Kidney (tissue), 14 donors: Measurements from ENCODE around the gene SYNC. TPM values are rescaled to one million over a fixed set of nuclear protein-coding genes. Genes with fewer than 3 reads are reported as not detected.

Source experiments
- DNase-seq, 5 donors: peaks; one replicate each; pipeline ENCODE4 v3.0.0-alpha.2; 2013 to 2020
- FAIRE-seq: peaks from 2 replicates; lab custom pipeline; 2012; peaks lifted over from hg19 to GRCh38; lab: Jason Lieb, UNC
- H3K27ac ChIP-seq, 2 donors: one replicate each; pipeline ENCODE4 v1.7.0; 2013; ENCODE audit warnings: low read depth in 2 of 2, low read length in 2 of 2, inconsistent platforms in 1 of 2
- H3K27me3 ChIP-seq: one replicate; pipeline ENCODE4 v1.7.1; 2013; ENCODE audit warnings: low read length, inconsistent platforms; ENCODE audit not compliant: control insufficient read depth, insufficient read depth
- H3K36me3 ChIP-seq, 3 donors: one replicate each; pipeline versions ENCODE4 v1.7.0 to v1.7.1; 2013; ENCODE audit warnings: low read length in 3 of 3, control low read depth in 1 of 3, inconsistent platforms in 1 of 3; ENCODE audit not compliant: insufficient read depth in 3 of 3, control insufficient read depth in 2 of 3
- H3K4me1 ChIP-seq, 3 donors: one replicate each; pipeline versions ENCODE4 v1.7.0 to v1.7.1; 2013; ENCODE audit warnings: low read length in 3 of 3, inconsistent platforms in 1 of 3, low read depth in 1 of 3; ENCODE audit not compliant: control insufficient read depth in 2 of 3, insufficient read depth in 2 of 3
- H3K4me3 ChIP-seq, 3 donors: one replicate each; pipeline versions ENCODE4 v1.7.0 to v1.8.1; 2013; ENCODE audit warnings: low read length in 3 of 3, control low read depth in 1 of 3, inconsistent platforms in 1 of 3
- H3K9ac ChIP-seq, 3 donors: one replicate each; pipeline versions ENCODE4 v1.7.0 to v1.7.1; 2013; ENCODE audit warnings: low read length in 3 of 3, control low read depth in 1 of 3, inconsistent platforms in 1 of 3
- H3K9me3 ChIP-seq, 3 donors: one replicate each; pipeline versions ENCODE4 v1.7.0 to v1.7.1; 2013; ENCODE audit warnings: low read length in 3 of 3, control low read depth in 1 of 3, inconsistent platforms in 1 of 3; ENCODE audit not compliant: control insufficient read depth in 2 of 3, insufficient read depth in 1 of 3
- intact Hi-C: fragments of 100-400 bp; cut with DNase I; formaldehyde crosslinking; loops from one replicate; pipeline ENCODE4 v1.11.1; 2022
- polyA plus RNA-seq: library from polyadenylated mRNA; stranded (reverse); fragments of 350-450 nt; fragmentation: Illumina TruSeq; extraction: RNeasy Lipid Tissue Mini Kit (QIAGEN cat#74804); gene quantifications from one replicate; pipeline ENCODE4 v1.2.3, GENCODE V29; 2014; ENCODE audit warnings: low read depth, low replicate concordance; ENCODE audit not compliant: insufficient read depth
- total RNA-seq: library from RNA; stranded (reverse); fragmentation: NEBNext Ultra II Directional; extraction: Animal tissue kit (Norgen Biotek cat#: 25700); gene quantifications from one replicate; pipeline ENCODE4 v1.2.1, GENCODE V29; 2021
- TF ChIP-seq, protein P1 (sequence below): IDR thresholded peaks from 3 replicates; pipeline ENCODE4 v1.5.1; 2012; ENCODE audit warnings: mild to moderate bottlenecking, moderate library complexity, borderline replicate concordance; ENCODE audit not compliant: insufficient read depth; ENCODE audit errors: extremely low read depth
- donor health status: control.
- donor health status: control.
- donor health status: control.
- donor health status: control.
- donor health status: control.
- donor health status: DM: yes; HTN: yes; CAD: no.
- donor health status: Normal renal cell carcinoma (clear cell type).

Gene SYNC
- total and polyA plus RNA-seq, 2 donors from 2014 or later, result 1.4 to 5.5 TPM

DNA sequence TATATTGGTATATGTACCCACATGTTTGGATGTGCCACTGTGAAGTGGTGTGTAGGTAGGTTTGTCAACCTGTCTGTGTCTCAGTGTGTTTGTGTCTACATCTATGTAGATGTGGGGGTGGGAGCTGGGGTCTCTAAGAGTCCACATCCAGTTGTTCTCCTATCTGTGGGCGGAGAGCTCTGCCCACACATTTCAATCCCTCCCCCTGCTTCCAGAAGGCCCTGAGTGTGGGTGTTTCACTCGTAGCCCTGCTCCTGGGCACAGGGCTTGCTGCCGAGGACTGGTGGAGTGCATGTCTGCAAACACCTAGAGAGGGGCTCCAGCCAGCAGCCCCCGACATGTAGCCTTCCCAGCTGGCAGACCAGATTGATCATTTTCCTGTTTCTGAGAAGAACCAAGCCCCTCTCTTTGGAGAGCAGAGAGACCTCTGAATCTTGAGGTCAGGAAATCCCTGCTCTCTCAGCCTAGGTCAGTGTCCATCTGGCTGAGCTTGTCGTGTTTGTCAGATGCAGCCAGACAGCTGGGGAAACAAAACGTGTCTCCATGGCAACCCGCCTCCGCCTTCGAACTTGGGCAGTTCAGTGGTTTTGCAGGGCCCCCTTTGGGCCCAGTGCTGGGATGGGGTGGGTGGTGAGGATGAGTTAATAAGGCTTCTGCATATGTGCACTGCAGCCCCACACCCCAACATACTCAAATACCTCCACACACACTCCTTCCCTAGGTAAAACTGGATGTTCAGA, 31.2 kb upstream of the SYNC start:
- intact Hi-C loops, result no loop called here
- Histone ChIP-seq H3K9me3 (no peaks in the 10 kb centered on the region), H3K9ac (no peak overlapping the region), H3K4me3 (no peak overlapping the region), H3K36me3 (no peaks in the 10 kb centered on the region), H3K4me1 (peaks cover 0 to 4% (median 3%) of the 10 kb centered on the region in 3 donors), H3K27me3 (no peaks in the 10 kb centered on the region), H3K27ac (no peak overlapping the region)
- peak in 3 of 5 donors; percentile 25 to 61 (median 44) for DNase-seq
- FAIRE-seq, result no peak
- TF ChIP-seq, protein P1, sequence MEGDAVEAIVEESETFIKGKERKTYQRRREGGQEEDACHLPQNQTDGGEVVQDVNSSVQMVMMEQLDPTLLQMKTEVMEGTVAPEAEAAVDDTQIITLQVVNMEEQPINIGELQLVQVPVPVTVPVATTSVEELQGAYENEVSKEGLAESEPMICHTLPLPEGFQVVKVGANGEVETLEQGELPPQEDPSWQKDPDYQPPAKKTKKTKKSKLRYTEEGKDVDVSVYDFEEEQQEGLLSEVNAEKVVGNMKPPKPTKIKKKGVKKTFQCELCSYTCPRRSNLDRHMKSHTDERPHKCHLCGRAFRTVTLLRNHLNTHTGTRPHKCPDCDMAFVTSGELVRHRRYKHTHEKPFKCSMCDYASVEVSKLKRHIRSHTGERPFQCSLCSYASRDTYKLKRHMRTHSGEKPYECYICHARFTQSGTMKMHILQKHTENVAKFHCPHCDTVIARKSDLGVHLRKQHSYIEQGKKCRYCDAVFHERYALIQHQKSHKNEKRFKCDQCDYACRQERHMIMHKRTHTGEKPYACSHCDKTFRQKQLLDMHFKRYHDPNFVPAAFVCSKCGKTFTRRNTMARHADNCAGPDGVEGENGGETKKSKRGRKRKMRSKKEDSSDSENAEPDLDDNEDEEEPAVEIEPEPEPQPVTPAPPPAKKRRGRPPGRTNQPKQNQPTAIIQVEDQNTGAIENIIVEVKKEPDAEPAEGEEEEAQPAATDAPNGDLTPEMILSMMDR, result no peak

DNA sequence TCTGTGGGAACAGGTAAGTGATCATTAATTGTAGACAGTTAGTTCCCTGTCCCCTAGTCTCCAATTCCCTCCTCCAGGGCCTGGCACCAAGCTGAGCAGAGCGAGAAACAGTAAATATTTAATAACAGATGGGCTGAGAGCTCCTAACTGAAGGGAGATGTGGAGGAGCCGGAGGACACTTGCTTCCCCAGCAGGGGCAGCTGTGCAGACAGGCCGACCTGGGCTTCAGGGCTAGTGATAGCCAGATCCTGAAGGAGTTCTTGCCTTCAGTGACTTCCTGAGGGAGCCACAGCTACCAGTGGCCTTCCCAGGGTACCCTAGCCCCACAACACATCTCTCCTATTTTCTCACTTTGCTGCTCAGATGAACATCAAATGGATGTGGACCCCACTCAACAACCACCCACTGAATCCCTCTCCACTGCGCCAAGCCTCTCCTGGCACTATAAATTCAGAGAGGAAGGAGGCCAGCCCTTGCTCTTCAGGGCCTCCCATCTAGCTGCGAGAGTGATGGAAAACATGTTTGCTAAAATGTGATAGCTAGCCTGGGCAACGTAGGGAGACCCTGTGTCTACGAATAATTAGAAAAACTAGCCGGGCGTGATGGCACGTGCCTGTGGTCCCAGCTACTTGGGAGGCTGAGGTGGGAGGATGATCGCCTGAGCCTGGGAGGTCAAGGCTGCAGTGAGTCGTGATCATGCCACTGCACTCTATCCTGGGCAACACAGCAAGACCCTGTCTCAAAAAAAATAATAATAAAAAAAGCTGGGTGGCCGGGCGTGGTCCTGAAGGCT, 26.9 kb upstream of the SYNC start:
- Histone ChIP-seq H3K27me3 (no peaks in the 10 kb centered on the region), H3K9me3 (no peaks in the 10 kb centered on the region), H3K4me3 (no peak overlapping the region), H3K27ac (no peak overlapping the region), H3K9ac (no peak overlapping the region), H3K4me1 (peaks cover 0 to 7% (median 0%) of the 10 kb centered on the region in 3 donors), H3K36me3 (no peaks in the 10 kb centered on the region)
- no peak for FAIRE-seq
- intact Hi-C loops, result no loop called here
- TF ChIP-seq, protein P1, result no peak
- no peak for DNase-seq

DNA sequence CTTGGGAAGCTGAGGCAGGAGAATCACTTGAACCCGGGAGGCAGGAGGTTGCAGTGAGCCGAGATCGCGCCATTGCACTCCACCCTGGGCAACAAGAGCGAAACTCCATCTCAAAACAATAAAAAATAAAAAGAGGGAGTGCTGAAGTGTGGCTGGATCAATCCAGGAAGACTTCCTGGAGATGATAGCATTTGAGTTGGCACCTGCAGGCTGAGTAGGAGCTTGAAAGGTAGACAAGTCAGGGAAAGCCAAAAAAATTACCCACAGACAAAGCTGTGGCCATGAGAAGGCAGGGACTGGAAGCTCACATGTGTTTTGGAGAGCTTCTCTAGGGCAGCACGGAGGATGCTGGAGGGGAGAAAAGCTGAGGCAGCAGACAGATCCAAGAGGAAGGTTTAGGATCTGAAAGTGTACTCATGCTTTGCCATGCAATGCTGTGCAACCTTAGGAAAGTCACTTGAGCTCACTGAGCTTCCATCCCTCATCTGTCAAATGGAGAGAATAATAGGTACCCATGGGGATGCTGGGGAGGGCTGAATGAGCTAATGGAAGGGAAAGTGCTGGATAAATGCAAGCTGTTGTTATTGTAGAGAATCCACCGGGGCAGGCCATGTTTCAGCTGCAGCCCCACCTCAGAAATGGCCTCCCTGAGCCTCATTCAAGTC, 26.0 kb upstream of the SYNC start:
- Histone ChIP-seq H3K4me1 (peaks cover 0 to 7% (median 0%) of the 10 kb centered on the region in 3 donors), H3K9me3 (no peaks in the 10 kb centered on the region), H3K4me3 (no peak overlapping the region), H3K36me3 (no peaks in the 10 kb centered on the region), H3K27me3 (no peaks in the 10 kb centered on the region), H3K27ac (no peak overlapping the region), H3K9ac (no peak overlapping the region)
- no peak for FAIRE-seq
- DNase-seq, result no peak
- intact Hi-C loops, result no loop called here
- TF ChIP-seq, protein P1, result no peak
